ENCODE results near the gene BTBD7. TPM values are rescaled to one million over a fixed set of nuclear protein-coding genes. Genes with fewer than 3 reads are reported as not detected.

Gene BTBD7
- polyA plus RNA-seq, 10 donors: 18.6 to 26.1 (median 21.7) TPM

GRCh38 chr14:93206793-93207467 lies 125.9 kb downstream of the BTBD7 start, which contains the start of the genes GON7 and UBR7:
TSS of gene GON7 (minus strand) at chr14:93207065. CDS start at chr14:93207037, 28 bp downstream.
TSS of gene UBR7 (plus strand) at chr14:93207256. CDS start at chr14:93207292, 36 bp downstream.
- DNase-seq: peak; percentile 97 to 99 (median 97)

- DNase-seq: no peak
Observed at GRCh38 chr14:93201155-93201704, 131.6 kb downstream of the BTBD7 start.

GRCh38 chr14:93200553-93200952 lies 132.3 kb downstream of the BTBD7 start:
- DNase-seq: no peak

DNA sequence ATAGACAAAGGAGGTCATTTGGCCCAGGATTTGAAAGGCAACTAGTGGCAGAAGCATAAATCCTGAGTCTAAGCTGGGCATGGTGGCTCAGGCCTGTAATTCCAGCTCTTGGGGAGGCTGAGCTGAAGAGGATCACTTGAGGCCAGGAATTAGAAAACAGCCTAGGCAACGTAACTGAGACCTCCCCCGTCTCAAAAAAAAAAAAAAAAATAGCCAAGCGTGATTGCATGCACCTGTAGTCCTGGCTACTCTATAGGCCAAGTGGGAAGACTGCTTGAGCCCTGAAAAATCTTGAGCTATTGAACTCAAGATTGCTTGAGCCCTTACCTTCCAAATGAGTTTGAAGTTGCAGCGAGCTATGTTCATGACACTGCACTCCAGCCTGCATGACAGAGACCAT lies 133.8 kb downstream of the BTBD7 start:
- no peak for DNase-seq

- no peak for DNase-seq
Observed at GRCh38 chr14:93195316-93195999, 137.4 kb downstream of the BTBD7 start.

Other genes starting within 250 kb of the BTBD7 start
- gene ITPK1, start 217.1 kb downstream of the BTBD7 start, polyA plus RNA-seq (ENCODE audit: insufficient read length in 10 of 10): 10 to 100 TPM in 9 of 10 donors, 1 to 10 TPM in 1; 10.0 to 21.2 (median 14.4) TPM
- 10 to 100 TPM; 19.6 to 26.1 (median 22.9) TPM for gene MOAP1, start 148.1 kb downstream of the BTBD7 start, polyA plus RNA-seq (ENCODE audit: insufficient read length in 10 of 10)
- gene LYSET, start 147.7 kb downstream of the BTBD7 start, polyA plus RNA-seq (ENCODE audit: insufficient read length in 10 of 10): 10 to 100 TPM; 14.3 to 19.0 (median 16.2) TPM
- gene GON7, start 126.0 kb downstream of the BTBD7 start, polyA plus RNA-seq (ENCODE audit: insufficient read length in 10 of 10): 10 to 100 TPM in 2 of 10 donors, 1 to 10 TPM in 8; 7.5 to 12.0 (median 8.4) TPM
- 10 to 100 TPM; 24.0 to 30.4 (median 25.2) TPM for gene UBR7, start 125.8 kb downstream of the BTBD7 start, polyA plus RNA-seq (ENCODE audit: insufficient read length in 10 of 10)
- 1 to 10 TPM in 1 of 10 donors, under 1 TPM in 8, not detected in 1; 0.29 to 1.2 (median 0.53) TPM for gene COX8C, start 14.1 kb upstream of the BTBD7 start, polyA plus RNA-seq (ENCODE audit: insufficient read length in 10 of 10)
- under 1 TPM; 0.25 to 0.60 (median 0.39) TPM for gene UNC79, start 97.9 kb upstream of the BTBD7 start, polyA plus RNA-seq (ENCODE audit: insufficient read length in 10 of 10)